GM23248 (cell line): Measurements from ENCODE around the gene CSH2.
"Not testable (repeated sequence)": the region's sequence is repeated elsewhere in the genome, so short reads cannot be mapped to it uniquely, and the experiment has no call there.

ENCODE experiments used
- EZH2 ChIP-seq: fragments of 200-600 bp; sonication (generic); IDR thresholded peaks from 2 replicates; pipeline ENCODE4 v1.6.1; 2018; ENCODE audit warnings: antibody characterized with exemption, mild to moderate bottlenecking; ENCODE audit not compliant: insufficient read depth, poor library complexity, severe bottlenecking
- EZH2phosphoT487 ChIP-seq: fragments of 200-600 bp; sonication (generic); IDR thresholded peaks from 2 replicates; pipeline ENCODE4 v1.6.1; 2018; ENCODE audit warnings: antibody characterized with exemption, moderate library complexity, mild to moderate bottlenecking, low read depth; ENCODE audit not compliant: insufficient read depth

GRCh38 chr17:63885119-63885518 lies 11.6 kb upstream of the CSH2 start:
- not testable (repeated sequence) for TF ChIP-seq EZH2phosphoT487, EZH2
